HEK293 (cell line): ENCODE data around the gene LYZL6.

Experiments used
- CTCF ChIA-PET: fragments of 350-600 bp; formaldehyde crosslinking; extraction: SDS; loops from one replicate; lab custom pipeline; 2021; ENCODE audit warnings: antibody characterized with exemption; lab: Yijun Ruan, JAX
- POLR2A ChIA-PET: fragments of 300-600 bp; formaldehyde crosslinking; extraction: SDS; loops from one replicate; lab custom pipeline; 2020; ENCODE audit warnings: antibody characterized with exemption, inconsistent platforms; lab: Yijun Ruan, JAX
- H3K27ac ChIP-seq: fragments of 200-500 bp; sonication (Bioruptor generic); 2 replicates; pipeline ENCODE4 v1.5.1; 2014; ENCODE audit warnings: low read depth, low read length, control low read depth, inconsistent platforms; ENCODE audit errors: extremely low read depth
- H3K36me3 ChIP-seq, 2 experiments: fragments of 200-500 bp in 1 of 2; sonication (Bioruptor generic) in 1 of 2; 1 replicate in 1 of 2; 2 replicates in 1 of 2; pipeline ENCODE4 v1.5.1; 2014 to 2017; ENCODE audit warnings: inconsistent platforms in 2 of 2, low read length in 2 of 2; ENCODE audit not compliant: control insufficient read depth in 2 of 2, insufficient read depth in 1 of 2
- H3K4me1 ChIP-seq: fragments of 200-500 bp; sonication (Bioruptor generic); 2 replicates; pipeline ENCODE4 v1.5.1; 2014; ENCODE audit warnings: mild to moderate bottlenecking, low read length, inconsistent platforms; ENCODE audit not compliant: control insufficient read depth, insufficient read depth
- H3K4me3 ChIP-seq: 2 replicates; pipeline ENCODE4 v1.5.1; 2011; ENCODE audit warnings: low read depth, mild to moderate bottlenecking, control low read depth, low read length, moderate library complexity
- H3K9me3 ChIP-seq: fragments of 200-500 bp; sonication (Bioruptor generic); 2 replicates; pipeline ENCODE4 v1.5.1; 2014; ENCODE audit warnings: low read depth, low read length, inconsistent platforms; ENCODE audit not compliant: control insufficient read depth, insufficient read depth
- CTCF ChIP-seq: fragments of 450-650 bp; formaldehyde crosslinking; IDR thresholded peaks from 2 replicates; pipeline ENCODE4 v1.5.1; 2016; ENCODE audit warnings: missing biosample characterization, missing genetic modification characterization
- FEZF1 ChIP-seq: fragments of 450-650 bp; formaldehyde crosslinking; IDR thresholded peaks from 2 replicates; pipeline ENCODE4 v1.5.1; 2016; ENCODE audit warnings: missing biosample characterization, missing genetic modification characterization
- INSM2 ChIP-seq: fragments of 450-650 bp; formaldehyde crosslinking; IDR thresholded peaks from 2 replicates; pipeline ENCODE4 v1.5.1; 2016; ENCODE audit warnings: missing biosample characterization, missing genetic modification characterization
- KLF8 ChIP-seq: fragments of 450-650 bp; formaldehyde crosslinking; IDR thresholded peaks from 2 replicates; pipeline ENCODE4 v1.5.1; 2016; ENCODE audit warnings: missing biosample characterization, missing genetic modification characterization
- REPIN1 ChIP-seq: fragments of 450-650 bp; formaldehyde crosslinking; IDR thresholded peaks from 2 replicates; pipeline ENCODE4 v1.5.1; 2017; ENCODE audit warnings: missing biosample characterization, missing genetic modification characterization, low read depth
- SP7 ChIP-seq: fragments of 450-650 bp; formaldehyde crosslinking; IDR thresholded peaks from 2 replicates; pipeline ENCODE4 v1.5.1; 2016; ENCODE audit warnings: missing biosample characterization, missing genetic modification characterization
- ZBTB1 ChIP-seq: fragments of 450-650 bp; formaldehyde crosslinking; IDR thresholded peaks from 2 replicates; pipeline ENCODE4 v1.5.1; 2016; ENCODE audit warnings: missing biosample characterization, missing genetic modification characterization
- ZBTB17 ChIP-seq: fragments of 450-650 bp; formaldehyde crosslinking; IDR thresholded peaks from 2 replicates; pipeline ENCODE4 v1.5.1; 2016; ENCODE audit warnings: missing biosample characterization, missing genetic modification characterization
- ZBTB20 ChIP-seq: fragments of 450-650 bp; formaldehyde crosslinking; IDR thresholded peaks from 2 replicates; pipeline ENCODE4 v1.5.1; 2016; ENCODE audit warnings: missing biosample characterization, missing genetic modification characterization
- ZFP41 ChIP-seq: fragments of 450-650 bp; formaldehyde crosslinking; IDR thresholded peaks from 2 replicates; pipeline ENCODE4 v1.5.1; 2016; ENCODE audit warnings: missing biosample characterization, missing genetic modification characterization, borderline replicate concordance
- ZNF138 ChIP-seq: fragments of 450-650 bp; formaldehyde crosslinking; IDR thresholded peaks from 2 replicates; pipeline ENCODE4 v1.5.1; 2016; ENCODE audit warnings: missing biosample characterization, missing genetic modification characterization, borderline replicate concordance
- ZNF239 ChIP-seq: fragments of 450-650 bp; formaldehyde crosslinking; IDR thresholded peaks from 2 replicates; pipeline ENCODE4 v1.5.1; 2016; ENCODE audit warnings: missing biosample characterization, missing genetic modification characterization
- ZNF335 ChIP-seq: fragments of 450-650 bp; formaldehyde crosslinking; conservative IDR thresholded peaks from 2 replicates; pipeline ENCODE4 v1.5.1; 2016; ENCODE audit warnings: missing biosample characterization, missing genetic modification characterization
- ZNF354C ChIP-seq: fragments of 450-650 bp; formaldehyde crosslinking; IDR thresholded peaks from 2 replicates; pipeline ENCODE4 v1.5.1; 2016; ENCODE audit warnings: missing biosample characterization, missing genetic modification characterization, low read depth, borderline replicate concordance
- ZNF362 ChIP-seq: fragments of 450-650 bp; formaldehyde crosslinking; IDR thresholded peaks from 2 replicates; pipeline ENCODE4 v1.5.1; 2016; ENCODE audit warnings: missing biosample characterization, missing genetic modification characterization
- ZNF416 ChIP-seq: fragments of 450-650 bp; formaldehyde crosslinking; IDR thresholded peaks from 2 replicates; pipeline ENCODE4 v1.5.1; 2016; ENCODE audit warnings: missing biosample characterization, missing genetic modification characterization
- ZNF473 ChIP-seq: fragments of 450-650 bp; formaldehyde crosslinking; IDR thresholded peaks from 2 replicates; pipeline ENCODE4 v1.5.1; 2017; ENCODE audit warnings: missing biosample characterization, missing genetic modification characterization
- ZNF600 ChIP-seq: fragments of 450-650 bp; formaldehyde crosslinking; IDR thresholded peaks from 2 replicates; pipeline ENCODE4 v1.5.1; 2016; ENCODE audit warnings: missing biosample characterization, missing genetic modification characterization
- ZNF654 ChIP-seq: fragments of 450-650 bp; formaldehyde crosslinking; IDR thresholded peaks from 2 replicates; pipeline ENCODE4 v1.5.1; 2016; ENCODE audit warnings: low read depth, missing biosample characterization, missing genetic modification characterization
- ZNF660 ChIP-seq: fragments of 450-650 bp; IDR thresholded peaks from 2 replicates; pipeline ENCODE4 v1.5.1; 2018; ENCODE audit warnings: missing biosample characterization, mild to moderate bottlenecking, missing genetic modification characterization
- ZNF677 ChIP-seq: fragments of 450-650 bp; IDR thresholded peaks from 2 replicates; pipeline ENCODE4 v1.5.0; 2018; ENCODE audit warnings: missing biosample characterization, mild to moderate bottlenecking, missing genetic modification characterization, moderate library complexity
- ZNF776 ChIP-seq: fragments of 450-650 bp; formaldehyde crosslinking; IDR thresholded peaks from 2 replicates; pipeline ENCODE4 v1.5.0; 2017; ENCODE audit warnings: missing biosample characterization, missing genetic modification characterization, borderline replicate concordance
- TF ChIP-seq, protein P1 (sequence below): fragments of 450-650 bp; IDR thresholded peaks from 2 replicates; pipeline ENCODE4 v1.5.1; 2018; ENCODE audit warnings: missing biosample characterization, missing genetic modification characterization

The LYZL6 gene

DNA sequence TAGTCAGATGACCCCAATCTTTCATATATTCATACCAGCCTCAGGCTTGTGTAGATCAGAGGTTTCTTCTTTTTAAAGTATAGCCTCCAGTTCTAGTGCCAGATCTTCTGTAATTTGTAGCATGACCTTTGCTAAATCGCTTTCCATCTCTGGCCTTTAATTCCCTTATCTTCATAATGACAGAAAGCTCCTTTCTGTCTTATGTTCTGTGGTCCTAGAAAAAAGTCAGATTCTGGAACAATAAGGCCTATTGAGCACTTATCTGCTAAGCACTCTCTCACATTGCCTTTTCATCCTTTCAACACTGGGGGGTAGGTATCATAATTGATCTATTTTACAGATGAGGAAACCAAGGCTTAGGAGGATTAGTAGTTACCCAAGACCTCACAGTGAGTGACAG, 28.6 kb upstream of the LYZL6 start:
- POLR2A ChIA-PET: no interaction called here
- CTCF ChIA-PET: interaction anchor here (0.6 to 13.6 kb wide), 8 partner anchors 9 to 177 kb away, joined by 3 to 330 read pairs (median 7); partner anchors contain the start of genes CCL15 and CCL16
- Histone ChIP-seq H3K27ac (no peak overlapping the region), H3K4me1 (no peaks in the 10 kb centered on the region), H3K9me3 (no peaks in the 10 kb centered on the region), H3K36me3 (no peaks in the 10 kb centered on the region), H3K4me3 (no peak overlapping the region)
- TF ChIP-seq ZNF654 (tag by site-specific recombination) (no peak), ZNF677 (tag by site-specific recombination) (no peak), ZNF416 (tag by site-specific recombination) (no peak), ZFP41 (tag by site-specific recombination) (no peak), FEZF1 (tag by site-specific recombination) (no peak), KLF8 (tag by site-specific recombination) (no peak), INSM2 (no peak), ZNF354C (tag by site-specific recombination) (no peak), ZNF239 (no peak), ZNF473 (tag by site-specific recombination) (no peak), REPIN1 (no peak), ZNF335 (tag by site-specific recombination) (no peak), ZNF362 (tag by site-specific recombination) (no peak), ZNF776 (no peak)
- TF ChIP-seq, protein P1, sequence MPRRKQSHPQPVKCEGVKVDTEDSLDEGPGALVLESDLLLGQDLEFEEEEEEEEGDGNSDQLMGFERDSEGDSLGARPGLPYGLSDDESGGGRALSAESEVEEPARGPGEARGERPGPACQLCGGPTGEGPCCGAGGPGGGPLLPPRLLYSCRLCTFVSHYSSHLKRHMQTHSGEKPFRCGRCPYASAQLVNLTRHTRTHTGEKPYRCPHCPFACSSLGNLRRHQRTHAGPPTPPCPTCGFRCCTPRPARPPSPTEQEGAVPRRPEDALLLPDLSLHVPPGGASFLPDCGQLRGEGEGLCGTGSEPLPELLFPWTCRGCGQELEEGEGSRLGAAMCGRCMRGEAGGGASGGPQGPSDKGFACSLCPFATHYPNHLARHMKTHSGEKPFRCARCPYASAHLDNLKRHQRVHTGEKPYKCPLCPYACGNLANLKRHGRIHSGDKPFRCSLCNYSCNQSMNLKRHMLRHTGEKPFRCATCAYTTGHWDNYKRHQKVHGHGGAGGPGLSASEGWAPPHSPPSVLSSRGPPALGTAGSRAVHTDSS: no peak

GRCh38 chr17:35969558-35970380, 26.3 kb upstream of the LYZL6 start:
- CTCF ChIA-PET: interaction anchor here (0.5 to 13.6 kb wide), 44 partner anchors 8 to 1662 kb away, joined by 3 to 330 read pairs (median 4); partner anchors contain the start of genes CCL14 and CCL16
- POLR2A ChIA-PET: interaction anchor here (0.6 to 1.1 kb wide), 2 partner anchors 160 to 179 kb away, joined by 4 to 5 read pairs; partner anchors contain the start of gene TAF15
- H3K4me1 ChIP-seq: no peaks in the 10 kb centered on the region
- H3K27ac ChIP-seq: no peak overlapping the region
- no peaks in the 10 kb centered on the region for H3K9me3 ChIP-seq
- H3K4me3 ChIP-seq: no peak overlapping the region
- no peaks in the 10 kb centered on the region for H3K36me3 ChIP-seq
- TF ChIP-seq ZNF600: peak; percentile 41; the same call in 1 of the 2 replicates
- no peak for TF ChIP-seq ZNF138 (tag by site-specific recombination)
- peak; percentile 99 for TF ChIP-seq ZNF654 (tag by site-specific recombination)
- TF ChIP-seq ZBTB17 (tag by site-specific recombination): peak; percentile 59
- 0 out of 2 replicates have a peak, but pooled peaks have one; percentile 14 for TF ChIP-seq SP7 (tag by site-specific recombination)
- no peak for TF ChIP-seq ZBTB1 (tag by site-specific recombination)
- TF ChIP-seq ZNF660 (tag by site-specific recombination): 0 out of 2 replicates have a peak, but pooled peaks have one; percentile 62
- peak; percentile 84 for TF ChIP-seq ZBTB20 (tag by site-specific recombination)
- peak; percentile 69 for TF ChIP-seq CTCF (tag by site-specific recombination)
